ENCODE data around the gene C2CD3.

The C2CD3 gene

DNA sequence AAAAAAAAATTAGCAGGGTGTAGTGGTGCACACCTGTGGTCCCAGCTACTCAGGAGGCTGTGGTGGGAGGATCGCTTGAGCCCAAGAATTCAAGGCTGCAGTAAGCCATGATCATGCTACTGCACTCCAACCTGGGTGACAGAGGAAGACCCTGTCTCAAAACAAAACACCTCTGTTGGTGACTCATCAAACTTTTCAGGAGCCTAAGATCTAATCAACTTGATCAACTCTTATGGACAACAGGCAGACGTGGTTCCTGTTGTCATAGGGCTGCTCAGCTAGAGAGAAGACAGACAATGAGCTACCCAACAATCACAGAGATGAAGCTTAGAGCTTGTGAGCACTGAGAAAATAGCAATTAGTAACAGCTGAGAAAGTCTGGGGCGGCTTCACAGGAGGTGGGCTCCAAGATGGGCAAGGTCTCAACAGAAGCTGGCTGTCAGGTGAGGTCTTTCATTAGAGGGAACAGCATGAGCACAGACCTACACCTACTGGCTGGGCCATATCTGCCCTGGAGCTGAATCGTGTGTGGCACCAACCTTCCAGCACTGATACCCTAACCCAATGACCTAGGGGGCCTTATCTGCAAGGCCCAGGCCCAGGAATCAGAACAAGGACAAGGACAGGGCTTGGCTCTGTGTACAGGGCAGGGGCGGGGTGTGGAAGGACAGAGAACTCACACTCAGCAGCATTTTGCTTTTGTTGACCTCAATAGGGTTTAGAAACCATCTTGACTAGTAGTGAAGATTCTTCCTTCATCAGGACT, 154.7 kb downstream of the C2CD3 start:
- no peak for DNase-seq

DNA sequence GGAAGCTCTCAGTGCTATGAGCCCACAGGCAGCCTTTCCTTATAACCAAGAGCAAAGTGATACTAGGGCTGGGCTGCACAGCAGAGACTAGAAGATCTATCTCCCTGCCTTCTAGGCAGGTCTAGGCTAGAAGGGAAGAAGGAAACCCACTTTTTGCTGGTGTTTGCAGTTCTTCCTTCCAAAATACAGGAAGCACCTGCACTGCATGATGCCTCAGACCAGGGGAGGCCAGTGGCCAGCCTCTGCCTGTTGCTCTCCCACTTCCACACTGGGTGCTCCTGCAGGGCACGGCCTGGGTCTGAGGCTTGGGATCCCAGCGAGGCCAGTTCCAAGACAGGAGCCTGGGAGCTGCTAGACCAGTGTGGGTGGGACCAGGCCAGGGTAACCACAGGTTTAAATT, 155.9 kb downstream of the C2CD3 start:
- no peak for DNase-seq

DNA sequence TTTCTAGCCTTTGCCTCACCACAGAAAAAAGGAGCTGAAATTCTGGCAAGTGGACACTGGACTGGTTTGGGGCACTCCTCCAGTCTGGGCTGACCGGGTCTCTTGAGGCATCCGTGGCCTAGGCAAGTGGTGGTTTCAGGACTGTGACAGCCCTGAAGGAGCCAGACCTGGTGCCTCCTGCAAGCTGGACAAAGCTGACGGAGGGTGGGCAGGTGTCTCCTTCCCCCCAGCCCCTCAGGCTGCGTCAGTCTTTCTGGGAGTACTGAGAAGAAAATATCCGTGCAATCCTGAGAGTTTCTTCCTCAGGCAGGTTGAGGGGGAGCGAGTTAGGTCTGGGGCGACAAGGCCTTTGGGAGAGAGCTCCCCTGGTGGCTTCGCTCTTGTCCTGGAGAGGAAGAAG, 157.7 kb downstream of the C2CD3 start:
- DNase-seq, result no peak

DNA sequence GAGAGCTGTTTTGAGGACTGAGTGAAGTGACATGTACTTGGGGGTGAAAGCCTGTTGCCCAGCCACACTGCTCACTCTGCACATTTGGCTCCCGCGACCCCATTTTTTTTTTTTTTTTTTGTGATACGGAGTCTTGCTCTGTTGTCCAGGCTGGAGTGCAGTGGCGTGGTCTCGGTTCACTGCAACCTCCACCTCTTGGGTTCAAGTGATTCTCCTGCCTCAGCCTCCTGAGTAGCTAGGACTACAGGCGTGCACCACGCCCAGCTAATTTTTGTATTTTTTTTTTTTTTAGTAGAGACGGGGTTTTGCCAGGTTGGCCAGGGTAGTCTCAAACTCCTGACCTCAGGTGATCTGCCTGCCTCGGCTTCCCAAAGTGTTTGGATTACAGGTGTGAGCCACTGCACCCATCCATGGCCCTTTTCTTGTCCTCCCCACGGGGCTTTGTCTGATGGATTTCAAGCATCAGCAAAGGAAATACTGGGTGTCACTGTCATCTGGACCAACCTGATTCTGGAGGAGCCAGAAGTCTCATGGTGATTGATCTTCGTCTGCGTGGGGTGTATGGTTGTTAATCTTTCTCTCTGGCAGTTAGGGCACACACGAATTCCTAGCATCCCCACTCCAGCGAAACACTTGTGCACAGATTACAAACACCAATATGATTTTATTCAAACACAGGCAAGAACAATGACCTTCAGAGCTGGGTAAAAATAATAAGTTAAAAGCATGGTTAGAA, 158.6 kb downstream of the C2CD3 start:
- no peak for DNase-seq

DNA sequence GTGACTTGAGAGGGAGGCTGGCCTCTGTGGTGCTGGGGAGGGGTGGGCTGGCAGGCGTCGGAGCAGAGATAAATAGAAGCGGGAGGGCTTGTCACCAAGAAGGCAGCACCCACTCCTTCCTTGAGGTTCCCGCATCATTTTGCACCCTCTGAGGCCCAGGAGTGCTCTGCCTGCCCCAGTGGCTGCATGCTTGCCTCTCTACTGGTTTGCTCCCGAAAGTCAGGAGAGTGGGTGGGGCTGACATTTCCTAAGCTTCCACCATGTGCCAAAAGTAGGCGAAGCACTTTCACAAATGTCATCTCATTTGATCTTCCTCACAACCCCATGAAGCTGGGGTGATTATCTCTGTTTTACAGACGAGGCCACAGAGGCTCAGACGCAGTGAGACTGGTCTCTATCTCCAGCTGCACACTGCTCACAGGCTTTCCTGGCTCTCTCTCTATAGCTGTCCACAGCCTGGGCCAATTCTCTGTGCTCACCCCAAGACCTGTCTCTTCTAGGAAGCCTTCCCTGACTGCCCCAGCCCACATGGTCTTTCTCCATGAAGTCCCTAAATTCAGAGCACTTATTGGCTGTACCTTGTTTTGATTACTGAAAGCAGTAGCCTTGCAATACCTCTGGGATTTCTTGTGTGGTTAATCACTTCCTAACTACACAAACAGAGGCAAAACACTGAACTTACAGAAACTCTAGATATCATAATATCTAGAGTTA, 159.3 kb downstream of the C2CD3 start:
- no peak for DNase-seq

DNA sequence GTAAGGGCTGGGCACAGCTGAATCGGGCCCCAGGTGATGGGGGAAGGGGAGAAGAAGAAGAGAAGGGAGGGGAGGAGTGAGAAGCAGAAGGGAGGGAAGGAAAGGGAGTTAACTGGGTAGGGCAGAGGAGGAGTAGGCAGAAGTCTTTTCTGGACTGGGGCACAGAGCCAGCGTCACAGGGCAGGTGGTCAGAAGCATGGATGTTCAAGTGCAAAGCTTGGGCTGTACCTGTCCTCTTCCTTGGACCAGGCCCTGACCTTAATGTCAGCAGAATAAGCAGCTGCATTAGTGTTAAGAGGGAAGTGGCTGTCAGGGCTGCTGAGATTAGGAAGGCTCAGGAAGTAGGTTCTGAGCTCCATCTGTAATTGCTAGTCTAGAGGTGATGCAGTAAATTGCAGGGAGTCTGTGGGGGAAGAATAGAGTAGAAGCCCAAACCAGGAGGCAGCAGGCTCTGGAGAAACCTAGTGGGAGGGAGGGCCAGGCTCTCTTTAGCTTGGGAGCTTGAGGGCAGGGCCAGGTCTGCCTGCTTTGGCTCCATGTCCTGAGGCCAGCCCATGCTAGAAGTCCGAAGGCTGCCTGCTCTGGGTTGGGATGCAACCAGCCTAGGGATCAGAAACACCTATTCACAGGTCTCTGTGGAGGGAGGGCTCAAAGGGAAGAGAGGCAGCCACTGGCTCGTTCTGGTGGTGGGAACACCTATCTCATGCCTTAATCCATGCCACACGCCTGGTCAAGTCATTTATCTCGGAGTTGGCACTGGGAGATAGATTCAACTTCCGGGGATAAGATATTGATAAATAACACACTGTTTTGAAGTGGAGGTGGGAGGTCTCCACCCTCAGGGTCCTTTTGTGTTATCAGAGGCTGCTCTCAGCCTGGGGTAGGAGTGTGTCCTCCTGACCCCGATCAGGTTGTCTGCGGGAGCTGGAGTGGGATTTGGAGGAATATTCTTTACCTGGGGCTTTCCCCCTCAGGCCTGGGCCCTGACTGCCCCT, 160.2 kb downstream of the C2CD3 start:
- no peak for DNase-seq

DNA sequence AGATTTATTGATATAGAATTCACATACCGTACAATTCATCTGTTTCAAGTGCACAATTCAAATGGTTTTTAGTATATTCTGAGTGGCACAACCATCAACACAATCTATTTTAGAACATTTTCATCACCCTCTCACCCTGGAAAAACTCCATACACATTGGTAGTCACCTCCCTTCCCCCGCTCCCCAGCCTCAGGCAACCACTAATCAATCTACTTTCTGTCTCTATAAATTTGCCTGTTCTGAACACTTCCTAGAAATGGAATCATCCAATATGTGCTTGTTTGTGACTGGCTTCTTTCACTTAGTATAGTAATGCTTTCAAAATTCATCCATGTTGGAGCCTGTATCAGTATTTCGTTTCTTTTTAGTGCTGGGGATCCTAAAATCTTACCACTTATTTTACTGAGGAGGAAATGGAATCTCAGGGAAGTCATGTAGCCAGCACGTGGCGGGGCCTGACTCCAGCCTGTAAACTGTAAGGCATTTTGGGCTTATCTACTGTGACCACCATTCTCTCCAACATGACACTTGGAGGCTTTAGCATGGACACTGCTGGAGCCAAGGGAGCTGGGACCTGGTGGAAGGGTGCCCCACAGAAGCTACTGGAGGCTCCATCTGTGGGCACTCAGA, 161.0 kb downstream of the C2CD3 start:
- no peak for DNase-seq

DNA sequence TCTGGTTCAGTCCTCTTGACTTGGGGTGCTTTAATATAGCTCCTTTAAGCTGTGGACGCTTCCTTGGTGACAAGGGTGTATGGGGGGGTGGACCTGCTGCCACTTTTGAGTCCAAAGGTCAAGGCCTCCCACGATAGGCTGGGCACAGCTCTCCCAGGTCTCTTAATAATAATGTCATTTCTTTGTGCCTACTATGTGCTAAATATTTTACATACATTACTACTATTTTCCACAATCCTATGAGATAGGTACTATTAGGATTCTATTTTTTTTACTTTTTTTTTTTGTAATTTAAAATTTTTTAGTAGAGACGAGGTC, 161.6 kb downstream of the C2CD3 start:
- DNase-seq, result no peak

DNA sequence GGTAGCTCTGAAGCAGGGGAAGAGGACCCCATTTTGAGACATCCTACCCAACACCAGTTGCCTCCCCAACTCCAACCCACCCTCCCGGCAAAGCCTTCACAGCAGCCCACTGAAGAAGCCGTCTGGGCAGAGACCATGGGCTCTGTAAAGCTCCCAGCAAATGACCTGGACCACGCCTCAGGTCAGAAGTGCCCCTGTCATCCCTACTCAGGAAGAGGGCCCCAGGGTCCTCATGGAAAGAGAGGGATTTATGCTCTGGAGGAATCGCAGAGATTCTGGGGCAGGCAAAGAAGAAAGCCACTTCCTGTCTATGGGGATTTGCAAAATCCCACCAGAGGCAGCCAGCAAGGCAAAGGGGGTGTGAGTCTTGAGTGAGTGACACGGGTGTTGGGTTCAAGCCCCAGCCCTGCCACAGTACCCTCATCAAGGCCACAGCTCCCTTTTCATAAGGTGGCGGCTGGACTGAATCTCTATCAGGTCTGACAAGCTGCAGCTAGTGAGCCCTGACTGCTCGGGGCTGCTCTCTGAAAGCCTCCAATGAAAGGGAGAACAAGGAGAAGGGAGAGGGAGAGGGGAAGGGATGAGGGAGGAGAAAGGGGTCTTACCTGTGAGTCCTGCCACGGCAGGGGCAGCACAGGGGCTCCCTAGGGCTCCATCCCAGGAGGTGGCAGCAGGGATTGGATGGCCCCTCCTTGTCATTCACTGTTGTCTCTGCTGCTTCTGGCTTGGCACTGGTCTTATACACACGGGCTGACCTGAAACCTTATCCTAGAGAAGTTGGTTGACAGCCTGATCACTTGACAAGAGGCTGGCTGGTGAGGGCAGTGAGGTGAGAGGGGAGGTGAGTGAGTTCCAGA, 162.2 kb downstream of the C2CD3 start, which contains the start of gene UCP3:
TSS of gene UCP3 (minus strand) at position 713 of the 857 bp plus-strand sequence. CDS start 2,043 bp downstream, outside the sequence.
- no peak for DNase-seq

DNA sequence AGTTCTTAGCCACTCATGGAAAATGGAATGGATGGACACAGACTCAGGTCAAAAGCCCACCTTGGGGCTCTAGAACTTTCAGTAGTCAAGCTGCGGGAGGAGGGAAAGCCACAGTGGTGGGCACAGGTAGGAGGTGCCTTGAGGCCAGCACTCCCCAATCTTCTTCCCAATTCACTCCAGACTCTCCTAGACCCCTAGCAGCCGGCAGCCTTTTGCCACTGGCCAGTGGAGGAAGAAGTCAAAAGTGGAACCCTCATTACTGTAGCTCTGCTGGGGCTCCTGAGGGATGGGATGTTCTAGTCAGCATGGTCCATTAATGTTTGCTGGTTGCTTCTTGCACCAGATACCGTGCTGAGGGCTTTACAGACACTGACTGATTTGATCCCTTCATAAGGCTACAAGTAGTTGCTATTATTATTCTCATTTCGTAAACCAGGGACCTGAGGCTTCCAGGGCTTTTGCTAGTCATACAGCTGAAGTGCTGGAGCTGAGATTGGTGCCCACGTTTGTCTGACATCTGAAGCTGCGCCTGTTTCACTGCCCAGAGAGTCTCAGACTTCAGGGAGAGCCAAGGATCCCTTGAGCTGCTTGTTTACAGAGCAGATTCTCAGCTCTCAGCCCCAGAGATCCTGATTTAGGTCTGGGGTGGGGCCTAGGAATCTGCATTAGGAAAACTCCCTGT, 163.0 kb downstream of the C2CD3 start:
- DNase-seq, result no peak

DNA sequence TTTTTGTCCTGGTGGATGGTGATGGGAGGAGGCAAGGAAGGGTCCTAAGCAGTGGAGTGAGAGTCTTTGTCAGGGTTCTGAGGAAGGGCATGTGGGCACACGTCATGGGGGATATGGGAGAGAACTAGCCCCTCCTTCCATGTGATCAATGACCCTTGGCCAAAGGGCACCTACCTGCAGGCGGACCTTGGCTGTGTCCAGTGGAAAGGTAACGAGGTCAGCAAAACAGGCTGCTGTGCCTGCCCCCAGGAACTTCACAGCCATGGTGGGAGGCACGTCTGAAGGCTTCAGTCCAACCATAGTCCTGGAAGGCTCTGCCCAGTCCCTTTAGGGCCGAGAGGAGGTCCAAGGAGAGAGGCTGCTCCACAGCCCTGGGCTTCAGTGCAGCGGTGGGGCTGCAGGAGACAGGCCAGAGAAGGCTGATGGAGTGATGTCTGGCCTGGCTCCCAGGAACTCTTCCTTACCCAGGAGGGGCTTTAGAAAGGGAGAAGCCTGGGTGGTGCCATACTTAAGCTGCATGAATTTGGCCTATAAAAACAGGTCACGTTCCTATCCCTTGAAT, 164.0 kb downstream of the C2CD3 start:
- no peak for DNase-seq

DNA sequence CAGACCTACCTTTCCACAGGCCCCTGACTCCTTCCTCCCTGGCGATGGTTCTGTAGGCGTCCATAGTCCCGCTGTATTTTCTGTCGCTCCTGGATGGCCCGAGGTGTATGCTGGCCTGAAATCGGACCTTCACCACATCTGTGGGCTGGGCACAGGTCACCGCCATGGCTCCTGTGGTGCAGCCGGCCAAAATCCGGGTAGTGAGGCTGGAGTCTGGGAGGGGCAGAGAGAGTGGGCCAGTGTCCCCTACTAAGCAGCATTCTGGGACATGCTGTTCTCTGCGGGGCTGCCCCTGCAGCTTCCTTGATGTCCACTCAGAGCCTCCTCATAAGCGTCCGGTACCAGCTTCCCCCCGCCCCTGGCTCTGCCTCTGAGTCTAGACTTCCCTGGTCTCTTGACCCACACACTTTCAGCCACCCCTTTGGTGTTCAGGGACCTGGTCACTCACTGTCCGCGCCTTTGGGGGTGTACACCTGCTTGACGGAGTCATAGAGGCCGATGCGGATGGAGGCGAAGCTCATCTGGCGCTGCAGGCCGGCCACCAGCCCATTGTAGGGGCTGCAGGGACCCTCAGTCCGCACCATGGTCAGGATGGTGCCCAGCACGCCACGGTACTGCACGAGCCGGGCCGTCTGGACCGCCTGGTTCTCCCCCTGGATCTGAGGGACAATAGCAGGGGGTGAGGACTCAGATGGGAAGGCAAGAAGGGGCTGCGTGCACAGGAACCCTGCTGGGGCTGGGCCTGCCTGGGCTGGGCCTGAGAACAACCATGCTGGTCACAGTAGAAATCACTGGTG, 164.9 kb downstream of the C2CD3 start:
- no peak for DNase-seq

DNA sequence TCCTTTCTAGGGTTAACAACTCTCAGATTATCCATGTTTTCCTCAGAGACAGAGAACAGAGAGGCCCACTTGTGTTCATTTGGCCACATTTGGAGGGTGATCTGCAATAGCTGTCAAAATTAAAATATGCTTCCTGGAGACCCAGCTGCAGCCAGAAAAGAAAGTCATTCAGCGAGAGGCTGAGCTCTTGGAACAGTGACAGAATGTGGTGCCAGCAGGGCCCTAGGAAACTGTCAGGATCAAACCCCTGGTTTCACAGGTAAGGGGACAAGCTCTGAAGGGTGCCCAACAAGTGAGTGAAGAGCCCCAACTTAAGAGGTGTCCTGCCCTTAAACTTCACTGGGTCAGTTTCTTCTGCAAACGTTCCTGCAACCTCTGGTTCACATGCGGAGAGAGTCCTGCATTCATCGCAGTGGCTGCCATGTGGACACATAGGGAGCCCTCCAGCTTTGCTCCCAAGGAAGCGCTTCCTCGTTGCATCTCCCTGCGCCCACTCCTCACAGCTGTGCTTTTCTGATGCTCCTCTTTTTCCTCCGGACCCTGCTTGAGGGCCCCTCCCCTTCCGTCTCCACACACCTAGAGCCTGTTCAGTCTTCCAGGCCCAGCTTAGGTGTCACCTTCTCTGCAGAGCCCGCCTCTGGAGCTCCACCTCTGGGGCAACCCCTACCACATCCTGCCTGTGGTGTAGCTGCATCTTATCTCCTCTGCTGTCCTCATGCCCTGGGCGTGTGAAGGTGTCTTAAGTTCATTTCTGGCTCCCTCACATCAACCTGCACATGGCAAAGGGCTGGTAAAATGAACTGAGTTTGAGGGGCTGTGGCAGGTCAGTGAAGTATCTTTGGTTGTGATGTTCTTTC, 165.8 kb downstream of the C2CD3 start:
- DNase-seq, result no peak

DNA sequence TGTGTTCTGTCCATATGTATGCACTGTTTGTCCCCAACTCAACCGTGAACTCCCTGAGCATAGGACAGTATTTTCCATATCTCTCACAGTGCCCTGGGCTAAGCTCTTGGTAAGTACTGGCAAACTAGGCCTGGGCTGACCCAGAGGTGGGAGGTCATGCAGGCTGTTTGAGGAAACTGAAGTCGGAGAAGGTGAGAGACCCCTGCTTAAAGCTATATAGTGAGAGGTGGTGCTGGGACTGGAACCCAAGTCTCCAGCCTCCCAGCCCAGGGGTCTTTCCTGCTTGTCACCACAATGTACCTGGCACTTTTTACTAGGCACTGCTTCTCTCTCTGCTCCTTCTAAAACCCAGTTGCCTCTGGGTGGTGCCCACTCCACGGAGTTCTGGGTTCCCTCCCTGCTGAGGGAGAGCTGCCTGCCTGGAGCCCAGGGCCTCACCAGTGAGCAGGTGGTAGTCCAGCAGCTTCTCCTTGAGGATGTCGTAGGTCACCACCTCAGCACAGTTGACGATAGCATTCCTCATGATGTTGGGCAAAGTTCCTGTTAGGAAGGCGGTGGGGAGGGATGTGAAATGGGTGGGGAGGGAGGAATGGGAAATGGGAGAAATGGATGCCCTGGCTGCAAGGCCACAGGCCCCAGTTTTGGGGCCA, 166.6 kb downstream of the C2CD3 start:
- DNase-seq, result no peak

DNA sequence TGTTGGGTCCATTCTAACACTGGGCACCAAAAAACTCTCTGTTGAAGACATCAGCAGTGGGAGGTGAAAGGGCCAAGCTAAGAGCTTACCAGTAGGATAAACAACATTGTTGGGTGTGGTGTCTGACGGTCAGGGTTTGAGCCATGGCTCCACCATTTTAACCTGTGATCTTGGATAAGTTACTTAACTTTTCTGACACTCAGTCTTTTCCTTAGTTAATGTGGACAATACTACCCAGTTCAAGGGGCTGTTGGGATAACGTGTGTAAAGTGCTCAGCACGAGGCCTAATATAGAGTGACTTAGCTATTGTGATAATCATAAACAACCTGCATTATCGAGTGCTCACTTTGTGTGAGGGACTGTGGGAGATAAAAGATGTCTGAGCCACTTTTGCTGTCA, 168.0 kb downstream of the C2CD3 start:
- no peak for DNase-seq

DNA sequence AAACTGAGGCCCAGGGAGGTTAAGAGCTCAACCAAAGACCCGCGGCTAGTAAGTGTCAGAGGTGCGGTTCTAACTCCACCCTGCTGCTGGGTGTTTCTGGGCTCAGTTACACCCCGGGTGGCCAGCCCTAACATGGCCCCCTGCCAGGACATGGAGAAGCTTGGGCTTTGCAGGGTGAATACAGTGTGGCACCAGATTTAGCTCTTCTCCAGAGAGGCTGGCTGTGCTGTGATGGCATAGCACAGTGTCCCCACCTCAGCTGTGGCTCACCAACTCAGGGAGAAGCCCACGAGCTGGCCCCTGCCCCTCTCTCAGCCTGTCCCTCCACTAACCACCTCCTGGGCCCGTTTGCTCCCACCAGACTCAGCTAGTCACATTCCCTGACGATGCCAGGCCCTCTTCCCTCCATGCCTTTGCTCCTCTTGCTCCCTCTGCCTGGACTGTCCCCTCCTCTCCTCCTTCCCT, 168.9 kb downstream of the C2CD3 start:
- DNase-seq, result no peak

DNA sequence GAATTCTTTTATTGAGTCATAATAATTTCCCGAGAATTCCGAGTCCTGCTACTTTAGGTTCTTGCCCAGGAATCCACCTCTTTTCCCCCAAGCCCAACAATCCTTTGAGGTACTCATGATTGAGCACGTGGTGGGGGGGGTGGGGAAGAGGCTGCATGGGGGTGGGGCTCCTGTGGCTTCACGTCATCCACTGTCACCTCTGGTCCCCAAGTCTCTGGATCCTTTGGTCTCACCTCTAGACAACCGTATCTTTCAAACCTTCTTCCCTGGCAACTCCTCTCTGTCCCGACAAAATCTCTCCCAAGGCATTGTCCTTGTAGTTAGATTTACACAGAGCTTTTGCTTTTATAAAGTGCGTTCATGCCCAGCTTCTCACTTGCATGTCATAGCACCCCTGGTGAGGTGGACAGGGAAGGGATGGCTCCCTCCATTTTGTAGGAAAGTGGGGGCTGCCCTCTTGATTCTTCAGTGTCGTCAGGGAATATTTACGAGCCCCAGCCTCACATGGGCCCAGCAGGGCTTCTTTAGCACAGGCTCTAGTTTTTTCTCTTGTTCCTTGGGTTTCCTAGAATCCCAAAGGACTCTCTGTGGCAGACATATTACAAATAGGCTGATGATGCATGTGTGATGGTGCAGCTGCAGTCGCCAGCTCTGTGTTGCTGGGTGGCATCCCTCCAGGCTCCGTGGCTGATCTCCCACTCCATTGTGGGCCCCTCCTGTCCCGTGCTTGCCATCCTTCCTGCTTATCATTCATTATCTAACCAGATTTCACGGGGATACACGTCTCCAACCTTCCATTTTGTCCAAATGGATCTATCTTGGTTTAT, 170.3 kb downstream of the C2CD3 start:
- DNase-seq, result no peak
